ENCODE results near the gene TNRC18.
"Not testable (repeated sequence)": the region's sequence is repeated elsewhere in the genome, so short reads cannot be mapped to it uniquely, and the experiment has no call there.

- not testable (repeated sequence) for TF ChIP-seq POLR2A (IDR thresholded peaks at IDR 0.05; ENCODE audit: low read depth, low read length); CTCF (IDR thresholded peaks at IDR 0.05; ENCODE audit: extremely low read depth in 1 of 2, insufficient read depth in 1 of 2, low read depth in 1 of 2, low read length in 2 of 2); POLR2AphosphoS5 (IDR thresholded peaks at IDR 0.05; ENCODE audit: insufficient read depth, low read depth, low read length); MYC (IDR thresholded peaks at IDR 0.05; ENCODE audit: low read depth, low read length); EZH2 (IDR thresholded peaks at IDR 0.05; ENCODE audit: borderline replicate concordance, low read depth, low read length, severe bottlenecking); MAX (IDR thresholded peaks at IDR 0.05; ENCODE audit: insufficient read depth, insufficient read length); FOS (IDR thresholded peaks at IDR 0.05; ENCODE audit: borderline replicate concordance, insufficient read depth, low read length); GATA2 (IDR thresholded peaks at IDR 0.05; ENCODE audit: insufficient read depth, insufficient read length, low read depth, low read length)
These were observed 149.7 kb downstream of the TNRC18 start for GRCh38 chr7:5273831-5274405.
